SU-DHL-6 (cell line): ENCODE data around the gene PKD1L1.

Experiments
- EZH2phosphoT487 ChIP-seq: fragments of 200-600 bp; sonication (generic), shearing (Covaris generic); conservative IDR thresholded peaks from 2 replicates; pipeline ENCODE4 v1.6.1; 2018; ENCODE audit warnings: mild to moderate bottlenecking, antibody characterized with exemption, low read length, moderate library complexity, mixed read lengths
- TF ChIP-seq, protein P1 (sequence below): fragments of 200-600 bp; sonication (generic); IDR thresholded peaks from one replicate; pipeline ENCODE4 v1.5.1; 2017; ENCODE audit warnings: antibody characterized with exemption, mild to moderate bottlenecking, low read length, moderate library complexity; ENCODE audit not compliant: insufficient read depth, poor library complexity, severe bottlenecking

DNA sequence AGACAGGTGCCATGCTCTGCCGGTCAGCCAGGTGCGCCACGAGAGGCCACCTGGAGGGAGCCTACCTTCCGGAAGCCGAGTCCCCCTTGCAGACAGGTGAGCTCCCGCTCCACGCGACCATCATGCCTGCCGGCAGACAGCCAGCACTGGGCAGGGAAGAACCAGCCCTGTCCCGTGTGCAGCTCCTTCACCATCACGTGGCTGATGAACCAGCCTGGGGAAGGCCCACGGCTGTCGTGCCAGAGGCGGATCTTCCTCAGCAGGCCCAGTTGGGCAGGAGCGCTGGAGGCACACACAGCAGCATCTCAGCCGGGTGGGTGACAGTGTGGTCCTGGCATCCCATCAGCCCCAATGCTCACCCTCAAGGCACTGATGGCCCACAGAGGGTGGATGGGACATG, 108.9 kb downstream of the PKD1L1 start:
- TF ChIP-seq, protein P1, sequence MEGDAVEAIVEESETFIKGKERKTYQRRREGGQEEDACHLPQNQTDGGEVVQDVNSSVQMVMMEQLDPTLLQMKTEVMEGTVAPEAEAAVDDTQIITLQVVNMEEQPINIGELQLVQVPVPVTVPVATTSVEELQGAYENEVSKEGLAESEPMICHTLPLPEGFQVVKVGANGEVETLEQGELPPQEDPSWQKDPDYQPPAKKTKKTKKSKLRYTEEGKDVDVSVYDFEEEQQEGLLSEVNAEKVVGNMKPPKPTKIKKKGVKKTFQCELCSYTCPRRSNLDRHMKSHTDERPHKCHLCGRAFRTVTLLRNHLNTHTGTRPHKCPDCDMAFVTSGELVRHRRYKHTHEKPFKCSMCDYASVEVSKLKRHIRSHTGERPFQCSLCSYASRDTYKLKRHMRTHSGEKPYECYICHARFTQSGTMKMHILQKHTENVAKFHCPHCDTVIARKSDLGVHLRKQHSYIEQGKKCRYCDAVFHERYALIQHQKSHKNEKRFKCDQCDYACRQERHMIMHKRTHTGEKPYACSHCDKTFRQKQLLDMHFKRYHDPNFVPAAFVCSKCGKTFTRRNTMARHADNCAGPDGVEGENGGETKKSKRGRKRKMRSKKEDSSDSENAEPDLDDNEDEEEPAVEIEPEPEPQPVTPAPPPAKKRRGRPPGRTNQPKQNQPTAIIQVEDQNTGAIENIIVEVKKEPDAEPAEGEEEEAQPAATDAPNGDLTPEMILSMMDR, result no peak
- no peak for TF ChIP-seq EZH2phosphoT487
